ENCODE results near the gene MYCN.

MYCN gene

DNA sequence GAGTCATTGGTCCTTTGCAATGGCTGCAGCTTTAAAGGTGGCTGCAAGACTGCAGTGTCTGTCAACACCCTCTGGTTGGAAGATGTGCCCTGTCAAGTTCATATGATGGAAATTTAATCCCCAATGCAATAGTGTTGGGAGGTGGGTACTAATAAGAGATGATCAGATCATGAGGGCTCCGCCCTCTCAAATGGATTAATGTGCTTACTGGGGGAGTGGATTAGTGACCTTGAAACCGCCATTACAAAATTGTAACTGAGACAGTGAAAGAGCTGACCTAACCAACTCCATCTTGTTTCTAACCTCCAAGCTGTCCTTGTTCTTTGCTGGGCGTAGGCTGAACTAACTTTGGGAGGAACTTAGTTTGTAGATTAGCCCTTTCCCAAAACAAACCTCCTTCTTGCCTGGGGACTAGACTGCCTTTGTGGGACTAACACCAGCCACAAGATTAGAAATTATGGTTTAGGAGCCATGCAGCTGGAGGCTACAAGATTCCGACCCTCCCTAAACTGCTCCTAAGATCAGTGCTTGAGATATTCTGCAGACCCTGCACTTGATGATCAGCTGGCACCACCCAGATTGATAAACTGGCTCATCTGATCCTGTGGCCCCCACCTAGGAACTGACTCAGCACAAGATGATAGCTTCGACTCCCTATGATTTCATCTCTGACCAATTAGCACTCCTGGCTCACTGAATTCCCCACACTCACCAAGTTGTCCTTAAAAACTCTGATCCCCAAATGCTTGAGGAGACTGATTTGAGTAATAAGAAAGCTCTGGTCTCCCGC, 13.7 kb downstream of the MYCN start:
- Histone ChIP-seq H3F3A (ENCODE audit: insufficient read depth, low read length) (no peaks in the 10 kb centered on the region), H3K36me3 (replicated peaks; ENCODE audit: insufficient read depth, low read length) (no peaks in the 10 kb centered on the region), H3K4me3 (ENCODE audit: low read length) (no peak overlapping the region), H4K20me1 (ENCODE audit: insufficient read depth, low read length) (no peaks in the 10 kb centered on the region), H3K9me2 (replicated peaks; ENCODE audit: insufficient read depth, low read length) (no peaks in the 10 kb centered on the region), H3K4me1 (ENCODE audit: low read length) (no peaks in the 10 kb centered on the region), H3K27me3 (replicated peaks; ENCODE audit: insufficient read depth, low read length) (no peaks in the 10 kb centered on the region), H3K4me2 (ENCODE audit: low read depth, low read length) (no peak overlapping the region), H2AFZ (ENCODE audit: low read length) (no peak overlapping the region), H3K79me2 (ENCODE audit: low read length) (no peaks in the 10 kb centered on the region), H3K9ac (ENCODE audit: low read length) (no peak overlapping the region), H3K27ac (ENCODE audit: low read length) (no peak overlapping the region), H3K9me3 (replicated peaks; ENCODE audit: insufficient read depth, low read length) (no peaks in the 10 kb centered on the region)
- TF ChIP-seq EZH2 (optimal IDR thresholded peaks at IDR 0.05; ENCODE audit: low read depth, low read length) = no peak
- TF ChIP-seq, protein P1, sequence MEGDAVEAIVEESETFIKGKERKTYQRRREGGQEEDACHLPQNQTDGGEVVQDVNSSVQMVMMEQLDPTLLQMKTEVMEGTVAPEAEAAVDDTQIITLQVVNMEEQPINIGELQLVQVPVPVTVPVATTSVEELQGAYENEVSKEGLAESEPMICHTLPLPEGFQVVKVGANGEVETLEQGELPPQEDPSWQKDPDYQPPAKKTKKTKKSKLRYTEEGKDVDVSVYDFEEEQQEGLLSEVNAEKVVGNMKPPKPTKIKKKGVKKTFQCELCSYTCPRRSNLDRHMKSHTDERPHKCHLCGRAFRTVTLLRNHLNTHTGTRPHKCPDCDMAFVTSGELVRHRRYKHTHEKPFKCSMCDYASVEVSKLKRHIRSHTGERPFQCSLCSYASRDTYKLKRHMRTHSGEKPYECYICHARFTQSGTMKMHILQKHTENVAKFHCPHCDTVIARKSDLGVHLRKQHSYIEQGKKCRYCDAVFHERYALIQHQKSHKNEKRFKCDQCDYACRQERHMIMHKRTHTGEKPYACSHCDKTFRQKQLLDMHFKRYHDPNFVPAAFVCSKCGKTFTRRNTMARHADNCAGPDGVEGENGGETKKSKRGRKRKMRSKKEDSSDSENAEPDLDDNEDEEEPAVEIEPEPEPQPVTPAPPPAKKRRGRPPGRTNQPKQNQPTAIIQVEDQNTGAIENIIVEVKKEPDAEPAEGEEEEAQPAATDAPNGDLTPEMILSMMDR (IDR thresholded peaks at IDR 0.05; ENCODE audit: low read length) = no peak
- no peak for TF ChIP-seq EZH2phosphoT487 (IDR thresholded peaks at IDR 0.05; ENCODE audit: low read length)
- no peak for DNase-seq

DNA sequence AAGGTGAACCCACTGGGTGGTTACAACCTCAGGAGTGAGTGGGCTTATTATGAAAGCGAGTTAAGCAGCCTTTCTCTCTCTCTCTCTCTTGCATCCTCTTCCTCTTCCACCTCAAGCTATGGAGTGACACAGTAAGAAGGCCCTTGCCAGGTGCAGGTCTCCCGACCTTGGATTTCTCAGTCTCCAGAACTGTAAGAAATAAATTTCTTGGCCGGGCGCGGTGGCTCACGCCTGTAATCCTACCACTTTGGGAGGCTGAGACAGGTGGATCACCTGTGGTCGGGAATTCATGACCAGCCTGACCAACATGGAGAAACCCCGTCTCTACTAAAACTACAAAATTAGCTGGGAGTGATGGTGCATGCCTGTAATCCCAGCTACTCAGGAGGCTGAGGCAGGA, 14.4 kb downstream of the MYCN start:
- Histone ChIP-seq H3F3A (ENCODE audit: insufficient read depth, low read length) (no peaks in the 10 kb centered on the region), H3K9ac (ENCODE audit: low read length) (no peak overlapping the region), H4K20me1 (ENCODE audit: insufficient read depth, low read length) (no peaks in the 10 kb centered on the region), H3K36me3 (replicated peaks; ENCODE audit: insufficient read depth, low read length) (no peaks in the 10 kb centered on the region), H3K4me1 (ENCODE audit: low read length) (no peaks in the 10 kb centered on the region), H2AFZ (ENCODE audit: low read length) (no peak overlapping the region), H3K9me3 (replicated peaks; ENCODE audit: insufficient read depth, low read length) (no peaks in the 10 kb centered on the region), H3K9me2 (replicated peaks; ENCODE audit: insufficient read depth, low read length) (no peaks in the 10 kb centered on the region), H3K79me2 (ENCODE audit: low read length) (no peaks in the 10 kb centered on the region), H3K27me3 (replicated peaks; ENCODE audit: insufficient read depth, low read length) (no peaks in the 10 kb centered on the region), H3K4me3 (ENCODE audit: low read length) (no peak overlapping the region), H3K27ac (ENCODE audit: low read length) (no peak overlapping the region), H3K4me2 (ENCODE audit: low read depth, low read length) (no peak overlapping the region)
- DNase-seq = no peak
- TF ChIP-seq, protein P1 (IDR thresholded peaks at IDR 0.05; ENCODE audit: low read length) = no peak
- TF ChIP-seq EZH2 (optimal IDR thresholded peaks at IDR 0.05; ENCODE audit: low read depth, low read length) = no peak
- no peak for TF ChIP-seq EZH2phosphoT487 (IDR thresholded peaks at IDR 0.05; ENCODE audit: low read length)

DNA sequence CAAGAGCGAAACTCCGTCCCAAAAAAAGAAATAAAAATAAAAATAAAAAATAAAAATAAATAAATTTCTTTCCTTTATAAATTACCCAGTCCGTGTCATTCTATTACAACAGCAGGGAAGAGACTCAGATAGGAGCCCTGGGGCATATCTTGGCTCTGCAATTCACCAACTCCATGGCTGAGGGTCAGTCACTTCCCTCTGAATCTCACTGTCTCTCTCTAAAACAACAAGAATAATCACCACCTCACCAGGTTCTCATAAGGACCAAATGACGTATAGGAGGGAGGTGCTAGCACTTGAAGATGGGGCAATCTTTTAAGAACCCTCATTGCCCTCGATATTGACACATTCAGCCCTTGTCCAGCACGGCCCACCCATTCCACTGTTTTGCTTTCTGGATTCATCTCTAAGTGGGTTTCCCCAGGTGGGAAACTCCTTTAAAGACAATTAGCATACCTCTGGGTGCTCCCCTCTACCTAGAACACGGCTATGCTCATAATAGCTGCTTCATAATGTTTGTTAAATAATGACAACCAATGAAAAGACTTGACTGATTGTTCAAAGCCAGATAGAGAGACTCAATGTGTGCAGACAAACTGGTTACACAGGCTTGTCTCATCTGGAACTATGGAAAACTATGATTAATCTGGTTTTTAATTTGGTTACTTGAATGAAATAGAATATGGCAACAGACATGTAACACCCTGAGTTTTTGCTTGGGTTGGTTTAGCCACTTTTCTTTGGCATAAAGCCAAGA, 15.1 kb downstream of the MYCN start:
- Histone ChIP-seq H3K4me1 (ENCODE audit: low read length) (no peaks in the 10 kb centered on the region), H3K36me3 (replicated peaks; ENCODE audit: insufficient read depth, low read length) (no peaks in the 10 kb centered on the region), H3K9me2 (replicated peaks; ENCODE audit: insufficient read depth, low read length) (no peaks in the 10 kb centered on the region), H3F3A (ENCODE audit: insufficient read depth, low read length) (no peaks in the 10 kb centered on the region), H3K9me3 (replicated peaks; ENCODE audit: insufficient read depth, low read length) (no peaks in the 10 kb centered on the region), H2AFZ (ENCODE audit: low read length) (no peak overlapping the region), H3K79me2 (ENCODE audit: low read length) (no peaks in the 10 kb centered on the region), H3K27ac (ENCODE audit: low read length) (no peak overlapping the region), H4K20me1 (ENCODE audit: insufficient read depth, low read length) (no peaks in the 10 kb centered on the region), H3K4me2 (ENCODE audit: low read depth, low read length) (no peak overlapping the region), H3K4me3 (ENCODE audit: low read length) (no peak overlapping the region), H3K27me3 (replicated peaks; ENCODE audit: insufficient read depth, low read length) (no peaks in the 10 kb centered on the region), H3K9ac (ENCODE audit: low read length) (no peak overlapping the region)
- TF ChIP-seq EZH2 (optimal IDR thresholded peaks at IDR 0.05; ENCODE audit: low read depth, low read length) (no peak), EZH2phosphoT487 (IDR thresholded peaks at IDR 0.05; ENCODE audit: low read length) (no peak)
- TF ChIP-seq, protein P1 (IDR thresholded peaks at IDR 0.05; ENCODE audit: low read length) = no peak
- DNase-seq = no peak
